ENCODE measurements around the gene IFI6.

The IFI6 gene

GRCh38 chr1:27618341-27619082 lies 53.5 kb downstream of the IFI6 start:
- Histone ChIP-seq H3K36me3 (ENCODE audit: control insufficient read depth, insufficient read depth, low read length) (no peaks in the 10 kb centered on the region), H3K27ac (ENCODE audit: insufficient read depth, low read length, poor library complexity, severe bottlenecking) (no peak overlapping the region)

GRCh38 chr1:27617420-27617819 lies 54.6 kb downstream of the IFI6 start:
- Histone ChIP-seq H3K27ac (ENCODE audit: insufficient read depth, low read length, poor library complexity, severe bottlenecking) (peak overlapping the region; percentile 44), H3K4me1 (ENCODE audit: control insufficient read depth, insufficient read depth, low read length, poor library complexity, severe bottlenecking) (peaks cover 41% of the 10 kb centered on the region), H3K9me3 (ENCODE audit: control insufficient read depth, low read length) (no peaks in the 10 kb centered on the region), H3K27me3 (replicated peaks; ENCODE audit: control insufficient read depth, insufficient read depth, low read length, poor library complexity, severe bottlenecking) (no peaks in the 10 kb centered on the region), H3K4me3 (ENCODE audit: insufficient read depth, low read depth, low read length, poor library complexity, severe bottlenecking) (no peak overlapping the region), H3K36me3 (ENCODE audit: control insufficient read depth, insufficient read depth, low read length) (no peaks in the 10 kb centered on the region)
- no peak for DNase-seq

More at GRCh38 chr1:27618341-27619082, 53.5 kb downstream of the IFI6 start:
- H3K4me3 ChIP-seq (ENCODE audit: insufficient read depth, low read depth, low read length, poor library complexity, severe bottlenecking): no peak overlapping the region
- H3K27me3 ChIP-seq (replicated peaks; ENCODE audit: control insufficient read depth, insufficient read depth, low read length, poor library complexity, severe bottlenecking): no peaks in the 10 kb centered on the region
- peaks cover 47% of the 10 kb centered on the region for H3K4me1 ChIP-seq (ENCODE audit: control insufficient read depth, insufficient read depth, low read length, poor library complexity, severe bottlenecking)
- DNase-seq: peak in 2 of 3 donors; percentile 32 to 35
- no peaks in the 10 kb centered on the region for H3K9me3 ChIP-seq (ENCODE audit: control insufficient read depth, low read length)

GRCh38 chr1:27616441-27616840 lies 55.6 kb downstream of the IFI6 start:
- peaks cover 41% of the 10 kb centered on the region for H3K4me1 ChIP-seq (ENCODE audit: control insufficient read depth, insufficient read depth, low read length, poor library complexity, severe bottlenecking)
- H3K9me3 ChIP-seq (ENCODE audit: control insufficient read depth, low read length): no peaks in the 10 kb centered on the region
- no peak overlapping the region for H3K4me3 ChIP-seq (ENCODE audit: insufficient read depth, low read depth, low read length, poor library complexity, severe bottlenecking)
- no peak overlapping the region for H3K27ac ChIP-seq (ENCODE audit: insufficient read depth, low read length, poor library complexity, severe bottlenecking)
- H3K36me3 ChIP-seq (ENCODE audit: control insufficient read depth, insufficient read depth, low read length): no peaks in the 10 kb centered on the region
- no peak for DNase-seq
- no peaks in the 10 kb centered on the region for H3K27me3 ChIP-seq (replicated peaks; ENCODE audit: control insufficient read depth, insufficient read depth, low read length, poor library complexity, severe bottlenecking)

All from effector memory CD4-positive, alpha-beta T cell (primary cell).